HCT116 (cell line): Measurements from ENCODE around the gene HAPLN1. TPM values are rescaled to one million over a fixed set of nuclear protein-coding genes. Genes with fewer than 3 reads are reported as not detected.

Experiments
- ATAC-seq: fragments of 200-7000 bp; cut with Tn5 transposase; 2 replicates; pipeline ENCODE4 v1.9.1; 2020; ENCODE audit warnings: mild to moderate bottlenecking, moderate library complexity
- BruUV-seq: library from RNA; stranded (reverse); fragments of 400-500 nt; replicated peaks from 2 replicates; lab custom pipeline; 2021; lab: Mats Ljungman, UMichigan
- CTCF ChIA-PET: fragments of 300-600 bp; sonication (Branson Sonifier 250); formaldehyde crosslinking; loops from one replicate; lab custom pipeline; 2021; ENCODE audit warnings: antibody characterized with exemption; lab: Charles Lee
- POLR2A ChIA-PET: fragments of 300-600, 350-600 bp; sonication (Branson Sonifier 250); formaldehyde crosslinking; loops from one replicate; lab custom pipeline; 2021; ENCODE audit warnings: antibody characterized with exemption; lab: Charles Lee
- RAD21 ChIA-PET, 2 experiments: fragments of 300-600 bp; sonication (Branson Sonifier 250); formaldehyde crosslinking; loops; one replicate each; lab custom pipeline; 2023; ENCODE audit warnings: low total read pairs in 2 of 2; ENCODE audit not compliant: uncharacterized antibody in 2 of 2, unreplicated experiment in 2 of 2, low non-redundant PET in 1 of 2; lab: Charles Lee
- DNase-seq: peaks from one replicate; pipeline ENCODE4 v3.0.0-alpha.2; 2010; ENCODE audit warnings: low read depth, low spot score
- H2AFZ ChIP-seq: fragments of 200-600 bp; shearing (Covaris generic), sonication (generic); 2 replicates; pipeline ENCODE4 v1.6.1; 2017; ENCODE audit warnings: low read depth, mixed run types, mixed read lengths, antibody characterized with exemption, low read length; ENCODE audit not compliant: poor library complexity, severe bottlenecking
- H3K27ac ChIP-seq: 2 replicates; pipeline ENCODE4 v1.5.1; 2012; ENCODE audit warnings: low read depth, low read length
- H3K27me3 ChIP-seq: fragments of 200-600 bp; sonication (generic); 2 replicates; pipeline ENCODE4 v1.6.1; 2016; ENCODE audit warnings: mixed run types, low read length, mixed read lengths; ENCODE audit not compliant: insufficient read depth
- H3K36me3 ChIP-seq, 2 experiments: fragments of 200-500 bp in 1 of 2; fragments of 200-600 bp in 1 of 2; sonication (Bioruptor generic) in 1 of 2; sonication (generic) in 1 of 2; 2 replicates each; pipeline versions ENCODE4 v1.5.1 to v1.6.1; 2014 to 2016; ENCODE audit warnings: low read length in 2 of 2, inconsistent platforms in 1 of 2, mixed read lengths in 1 of 2, mixed run types in 1 of 2; ENCODE audit not compliant: insufficient read depth in 2 of 2, control insufficient read depth in 1 of 2
- H3K4me1 ChIP-seq, 2 experiments: fragments of 200-600 bp in 1 of 2; sonication (generic) in 1 of 2; 2 replicates each; pipeline versions ENCODE4 v1.5.1 to v1.6.1; 2012 to 2017; ENCODE audit warnings: low read length in 2 of 2, inconsistent platforms in 1 of 2, mild to moderate bottlenecking in 1 of 2, mixed read lengths in 1 of 2, mixed run types in 1 of 2, moderate library complexity in 1 of 2; ENCODE audit not compliant: insufficient read depth in 2 of 2, control insufficient read depth in 1 of 2
- H3K4me2 ChIP-seq: fragments of 200-600 bp; sonication (generic); 2 replicates; pipeline ENCODE4 v1.6.1; 2017; ENCODE audit warnings: mixed run types, low read length, mixed read lengths
- H3K4me3 ChIP-seq, 2 experiments: fragments of 200-600 bp in 1 of 2; sonication (generic) in 1 of 2; replicated peaks in 1 of 2; 2 replicates each; pipeline ENCODE4 v1.5.1; 2011 to 2016; ENCODE audit warnings: low read length in 2 of 2, control low read depth in 1 of 2, low read depth in 1 of 2, mild to moderate bottlenecking in 1 of 2, mixed read lengths in 1 of 2, mixed run types in 1 of 2
- H3K79me2 ChIP-seq: fragments of 200-600 bp; sonication (generic); 2 replicates; pipeline ENCODE4 v1.6.1; 2017; ENCODE audit warnings: mild to moderate bottlenecking, mixed run types, low read length, moderate library complexity, mixed read lengths; ENCODE audit not compliant: insufficient read depth
- H3K9ac ChIP-seq: fragments of 200-600 bp; sonication (generic); 2 replicates; pipeline ENCODE4 v1.6.1; 2016; ENCODE audit warnings: low read length, mixed read lengths
- H3K9me2 ChIP-seq: fragments of 200-600 bp; sonication (generic), shearing (Covaris generic); 2 replicates; pipeline ENCODE4 v1.6.1; 2017; ENCODE audit warnings: mixed run types, mild to moderate bottlenecking, moderate library complexity; ENCODE audit not compliant: insufficient read depth
- H3K9me3 ChIP-seq, 2 experiments: fragments of 200-500 bp in 1 of 2; fragments of 200-600 bp in 1 of 2; sonication (Bioruptor generic) in 1 of 2; sonication (generic) in 1 of 2; 2 replicates each; pipeline ENCODE4 v1.6.1; 2014 to 2017; ENCODE audit warnings: low read length in 2 of 2, mixed read lengths in 2 of 2, inconsistent platforms in 1 of 2, low read depth in 1 of 2, mild to moderate bottlenecking in 1 of 2, mixed run types in 1 of 2, moderate library complexity in 1 of 2; ENCODE audit not compliant: control insufficient read depth in 1 of 2, insufficient read depth in 1 of 2
- H4K20me1 ChIP-seq: fragments of 200-600 bp; sonication (generic), shearing (Covaris generic); 2 replicates; pipeline ENCODE4 v1.6.1; 2017; ENCODE audit warnings: mixed run types, mild to moderate bottlenecking, moderate library complexity; ENCODE audit not compliant: insufficient read depth
- CEBPB ChIP-seq: IDR thresholded peaks from 2 replicates; pipeline ENCODE4 v1.6.1; 2012; ENCODE audit warnings: low read depth
- CTCF ChIP-seq, 3 experiments: fragments of 200-600 bp in 1 of 3; sonication (generic) in 1 of 3; IDR thresholded peaks in 2 of 3; conservative IDR thresholded peaks in 1 of 3; 2 replicates each; pipeline ENCODE4 v1.5.1; 2012 to 2017; ENCODE audit warnings: low read depth in 2 of 3, low read length in 2 of 3, antibody characterized with exemption in 1 of 3, borderline replicate concordance in 1 of 3, control low read depth in 1 of 3, mild to moderate bottlenecking in 1 of 3, mixed read lengths in 1 of 3, mixed run types in 1 of 3, moderate library complexity in 1 of 3; ENCODE audit not compliant: insufficient read depth in 1 of 3
- EZH2 ChIP-seq: fragments of 200-600 bp; sonication (generic); IDR thresholded peaks from 2 replicates; pipeline ENCODE4 v1.6.1; 2017; ENCODE audit warnings: antibody characterized with exemption, mixed run types
- FOSL1 ChIP-seq: IDR thresholded peaks from 2 replicates; pipeline ENCODE4 v1.6.1; 2012; ENCODE audit warnings: low read depth
- RAD21 ChIP-seq: IDR thresholded peaks from 2 replicates; pipeline ENCODE4 v1.6.1; 2012; ENCODE audit warnings: low read depth, mild to moderate bottlenecking
- SIN3A ChIP-seq: IDR thresholded peaks from 2 replicates; pipeline ENCODE4 v1.6.1; 2012; ENCODE audit warnings: low read depth
- ZFX ChIP-seq: fragments of 450-650 bp; IDR thresholded peaks from 2 replicates; pipeline ENCODE4 v1.6.1; 2017
- intact Hi-C: fragments of 100-400 bp; cut with micrococcal nuclease; formaldehyde crosslinking; loops from 2 replicates; pipeline ENCODE4 v1.10.0; 2022
- total RNA-seq: library from RNA; stranded (reverse); gene quantifications from one replicate; pipeline ENCODE4 v1.2.1, GENCODE V29; 2021; ENCODE audit not compliant: unreplicated experiment

Gene HAPLN1
- total RNA-seq, 1 experiment from 2014 or later, result 0.05 TPM

DNA sequence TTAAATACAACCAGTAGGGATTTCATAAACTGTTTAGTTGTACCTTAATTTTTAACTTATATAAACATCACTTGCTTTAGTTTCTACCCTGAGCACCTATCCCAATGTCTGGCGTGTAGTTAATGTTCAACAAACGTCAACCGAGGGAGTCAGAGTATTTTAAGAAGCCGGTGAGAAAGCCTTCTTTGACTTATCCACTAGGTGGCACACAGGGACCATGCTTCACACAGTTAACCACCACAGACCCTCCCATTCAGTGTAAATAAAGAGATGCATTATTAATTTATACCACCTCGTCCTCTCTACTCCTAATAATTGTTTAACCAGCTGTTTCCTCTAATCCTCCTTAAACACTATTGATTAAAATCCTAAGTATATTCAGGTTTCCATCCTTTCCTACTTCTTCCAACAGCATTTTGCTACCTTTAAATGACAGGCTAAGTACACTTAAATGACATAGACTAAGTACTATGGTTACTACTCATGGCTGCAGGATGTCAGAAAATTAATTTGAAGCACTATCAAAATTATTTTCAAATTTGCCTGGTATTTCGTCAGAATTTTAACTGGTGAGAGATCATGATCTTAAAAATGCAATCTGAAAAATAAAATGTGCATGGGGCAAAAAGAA lies 2.3 kb downstream of the HAPLN1 start:
- Histone ChIP-seq H3K4me3 (no peak overlapping the region), H3K9me3 (no peaks in the 10 kb centered on the region), H3K79me2 (no peaks in the 10 kb centered on the region), H3K4me2 (peak overlapping the region; percentile 15; the same call in 1 of the 2 replicates), H3K4me1 (peaks cover 8 to 16% of the 10 kb centered on the region in 2 experiments; a peak in 3 of 4 replicates), H2AFZ (peak overlapping the region; percentile 90), H4K20me1 (no peaks in the 10 kb centered on the region), H3K36me3 (no peaks in the 10 kb centered on the region), H3K27me3 (no peaks in the 10 kb centered on the region), H3K27ac (no peak overlapping the region), H3K9me2 (no peaks in the 10 kb centered on the region), H3K9ac (no peak overlapping the region)
- ChIA-PET RAD21 (interaction anchor here (0.6 to 0.9 kb wide), 2 partner anchors 210 to 1451 kb away, joined by 3 read pairs; no protein-coding TSS in a partner anchor), CTCF (interaction anchor here (0.8 to 1.3 kb wide), 4 partner anchors 35 to 1366 kb away, joined by 3 to 8 read pairs (median 4); no protein-coding TSS in a partner anchor), POLR2A (no interaction called here)
- BruUV-seq, result no TSS peak
- ATAC-seq (peak; percentile 62), DNase-seq (peak; percentile 59)
- intact Hi-C loops, result loop anchor here (1.0 to 10.0 kb wide), 3 partner anchors 537 to 1404 kb away; no protein-coding TSS in a partner anchor
- TF ChIP-seq CEBPB (no peak), EZH2 (no peak), CTCF (IDR thresholded peaks at IDR 0.05 in 2 of 3, conservative IDR thresholded peaks at IDR 0.05 in 1 of 3; ENCODE audit: borderline replicate concordance in 1 of 3, insufficient read depth in 1 of 3, low read depth in 2 of 3, low read length in 2 of 3) (peak; percentile 62 to 91 (median 76); a peak in 5 of 6 replicates), RAD21 (peak; percentile 88), FOSL1 (no peak), ZFX (no peak), SIN3A (no peak)
